HG03196 (cell line): ENCODE data around the gene EPHA8.

ENCODE experiments used
- ATAC-seq: cut with Tn5 transposase; IDR thresholded peaks from one replicate; pipeline ENCODE4 v1.9.1; 2021; ENCODE audit not compliant: unreplicated experiment

Gene EPHA8

GRCh38 chr1:22562584-22563583 is at the start of gene EPHA8:
TSS of gene EPHA8 (plus strand) at chr1:22563489. CDS start at chr1:22563636, 147 bp downstream.
- no peak for ATAC-seq

GRCh38 chr1:22516906-22517571 is 46.2 kb upstream of the EPHA8 start:
- no peak for ATAC-seq

GRCh38 chr1:22517956-22518355 is 45.3 kb upstream of the EPHA8 start:
- no peak for ATAC-seq

- no peak for ATAC-seq
Observed at GRCh38 chr1:22518379-22518778, 44.9 kb upstream of the EPHA8 start.

GRCh38 chr1:22520871-22521270 is 42.4 kb upstream of the EPHA8 start:
- ATAC-seq = no peak

GRCh38 chr1:22521692-22522091 is 41.6 kb upstream of the EPHA8 start:
- no peak for ATAC-seq

GRCh38 chr1:22522221-22522743 is 41.0 kb upstream of the EPHA8 start:
- no peak for ATAC-seq

- no peak for ATAC-seq
Observed at GRCh38 chr1:22524481-22524880, 38.8 kb upstream of the EPHA8 start.

- ATAC-seq = no peak
Observed at GRCh38 chr1:22525211-22525610, 38.1 kb upstream of the EPHA8 start.

GRCh38 chr1:22525646-22526045 is 37.6 kb upstream of the EPHA8 start:
- no peak for ATAC-seq

- no peak for ATAC-seq
Observed at GRCh38 chr1:22526098-22526497, 37.2 kb upstream of the EPHA8 start.

- no peak for ATAC-seq
Observed at GRCh38 chr1:22526677-22527076, 36.6 kb upstream of the EPHA8 start.

- ATAC-seq = no peak
Observed at GRCh38 chr1:22527122-22527521, 36.2 kb upstream of the EPHA8 start.

GRCh38 chr1:22527555-22528296 is 35.6 kb upstream of the EPHA8 start:
- no peak for ATAC-seq

- no peak for ATAC-seq
Observed at GRCh38 chr1:22528451-22528850, 34.8 kb upstream of the EPHA8 start.

GRCh38 chr1:22529901-22530621 is 33.2 kb upstream of the EPHA8 start:
- no peak for ATAC-seq

GRCh38 chr1:22530715-22531114 is 32.6 kb upstream of the EPHA8 start:
- ATAC-seq = no peak

- ATAC-seq = no peak
Observed at GRCh38 chr1:22531251-22531650, 32.0 kb upstream of the EPHA8 start.

GRCh38 chr1:22533244-22533895 is 29.9 kb upstream of the EPHA8 start:
- no peak for ATAC-seq

GRCh38 chr1:22534951-22535350 is 28.3 kb upstream of the EPHA8 start:
- no peak for ATAC-seq
